Measurements from ENCODE around the gene BAHCC1. TPM values are rescaled to one million over a fixed set of nuclear protein-coding genes. Genes with fewer than 3 reads are reported as not detected.

The BAHCC1 gene
- total RNA-seq, 1 experiment from 2014 or later: 11.0 TPM

GRCh38 chr17:81514739-81515529, 119.7 kb downstream of the BAHCC1 start:
- DNase-seq (ENCODE audit: low read depth): peak; percentile 93

- DNase-seq (ENCODE audit: low read depth): no peak
These were observed 120.3 kb downstream of the BAHCC1 start for GRCh38 chr17:81515530-81516041.

Other genes with a start within 250 kb of the BAHCC1 start
- gene PVALEF, start 229.9 kb upstream of the BAHCC1 start, total RNA-seq (2014; rRNA removed; shearing (Covaris generic)): not detected in 2 replicates
- 0.09 and 0.17 TPM in 2 replicates for gene AATK, start 229.2 kb upstream of the BAHCC1 start, total RNA-seq (2014; rRNA removed; shearing (Covaris generic))
- gene CEP131, start 172.5 kb upstream of the BAHCC1 start, total RNA-seq (2014; rRNA removed; shearing (Covaris generic)): 27.3 and 33.8 TPM in 2 replicates
- 17.0 and 24.2 TPM in 2 replicates for gene TEPSIN, start 156.4 kb upstream of the BAHCC1 start, total RNA-seq (2014; rRNA removed; shearing (Covaris generic))
- gene NDUFAF8, start 156.1 kb upstream of the BAHCC1 start, total RNA-seq (2014; rRNA removed; shearing (Covaris generic)): 59.5 and 75.5 TPM in 2 replicates
- 52.5 and 60.7 TPM in 2 replicates for gene SLC38A10, start 100.2 kb upstream of the BAHCC1 start, total RNA-seq (2014; rRNA removed; shearing (Covaris generic))
- 5,410 and 5,454 TPM in 2 replicates for gene ACTG1, start 117.3 kb downstream of the BAHCC1 start, total RNA-seq (2014; rRNA removed; shearing (Covaris generic))
- gene FSCN2, start 132.9 kb downstream of the BAHCC1 start, total RNA-seq (2014; rRNA removed; shearing (Covaris generic)): 0.17 TPM in 1 of 2 replicates, not detected in the other
- gene FAAP100, start 156.9 kb downstream of the BAHCC1 start, total RNA-seq (2014; rRNA removed; shearing (Covaris generic)): 11.7 TPM in 2 replicates
- gene NPLOC4, start 241.7 kb downstream of the BAHCC1 start, total RNA-seq (2014; rRNA removed; shearing (Covaris generic)): 69.6 and 78.5 TPM in 2 replicates
- gene TSPAN10, start 241.7 kb downstream of the BAHCC1 start, total RNA-seq (2014; rRNA removed; shearing (Covaris generic)): 2.3 and 4.5 TPM in 2 replicates

Data from Daoy (cell line).